Lower leg skin (tissue), 4 donors: ENCODE results near the gene UBASH3B. TPM values are rescaled to one million over a fixed set of nuclear protein-coding genes. Genes with fewer than 3 reads are reported as not detected.

Experiments
- DNase-seq, 2 donors: peaks; one replicate each; pipeline ENCODE4 v3.0.0-alpha.2; 2019; ENCODE audit warnings: low spot score in 2 of 2
- H3K4me3 ChIP-seq: fragments of 200-600 bp; sonication (generic); 2 replicates; pipeline ENCODE4 v1.5.1; 2017; ENCODE audit warnings: mild to moderate bottlenecking, low read depth; ENCODE audit not compliant: poor library complexity, severe bottlenecking
- CTCF ChIP-seq, 3 donors: fragments of 450-650 bp; IDR thresholded peaks; one replicate each; pipeline ENCODE4 v1.5.1; 2016; ENCODE audit warnings: antibody characterized with exemption in 3 of 3, mild to moderate bottlenecking in 3 of 3, moderate library complexity in 2 of 3
- POLR2A ChIP-seq, 2 donors: fragments of 450-650 bp; IDR thresholded peaks; one replicate each; pipeline ENCODE4 v1.6.1; 2016 to 2017; ENCODE audit warnings: antibody characterized with exemption in 2 of 2, mild to moderate bottlenecking in 1 of 2, moderate library complexity in 1 of 2
- WGBS, 2 donors: methylation state at CpG; one replicate each; pipeline ENCODE4 v1.1.5; 2018; 5-methylcytosine and 5-hydroxymethylcytosine counted together
- intact Hi-C: fragments of 100-400 bp; cut with DNase I; formaldehyde crosslinking; loops from one replicate; pipeline ENCODE4 v1.15.0; 2023; ENCODE audit warnings: low total_unique reads
- total RNA-seq, 4 donors: library from RNA; depleted of rRNA; stranded (reverse); fragments of >200 nt; gene quantifications; one replicate each; pipeline ENCODE4 v1.1.0, GENCODE V29; 2016

The UBASH3B gene
- total RNA-seq, 4 donors from 2014 or later = 14.2 to 58.4 (median 35.6) TPM

GRCh38 chr11:122780296-122780949, 124.9 kb downstream of the UBASH3B start:
- intact Hi-C loops = loop anchor here (5.0 kb wide), 1 partner anchor 198 kb away; no protein-coding TSS in a partner anchor
- no peak for TF ChIP-seq POLR2A (IDR thresholded peaks at IDR 0.05)
- no peak for DNase-seq
- H3K4me3 ChIP-seq = no peak overlapping the region
- WGBS, 2 donors = 89% methylated on average over 10 of the region's 10 CpGs

GRCh38 chr11:122781378-122782195, 126.1 kb downstream of the UBASH3B start:
- 17 to 19% methylated on average over 12 of the region's 12 CpGs for WGBS, 2 donors
- peak in 2 of 3 donors; percentile 26 to 67 for TF ChIP-seq CTCF (IDR thresholded peaks at IDR 0.05)
- TF ChIP-seq POLR2A (IDR thresholded peaks at IDR 0.05) = no peak
- intact Hi-C loops = loop anchor here (5.0 kb wide), 1 partner anchor 199 kb away; no protein-coding TSS in a partner anchor
- DNase-seq = peak; percentile 86 to 97
- no peak overlapping the region for H3K4me3 ChIP-seq

GRCh38 chr11:122782222-122782621, 126.7 kb downstream of the UBASH3B start:
- 84 to 93% methylated on average over 2 of the region's 2 CpGs for WGBS, 2 donors
- intact Hi-C loops = loop anchor here (5.0 kb wide), 1 partner anchor 200 kb away; no protein-coding TSS in a partner anchor
- DNase-seq = no peak
- no peak overlapping the region for H3K4me3 ChIP-seq
- TF ChIP-seq POLR2A (IDR thresholded peaks at IDR 0.05) (no peak), CTCF (IDR thresholded peaks at IDR 0.05) (no peak)

- no peak for TF ChIP-seq POLR2A (IDR thresholded peaks at IDR 0.05)
- DNase-seq = peak in 1 of 2 donors; percentile 63
- H3K4me3 ChIP-seq = no peak overlapping the region
- intact Hi-C loops = loop anchor here (5.0 kb wide), 1 partner anchor 202 kb away; no protein-coding TSS in a partner anchor
- WGBS, 2 donors = 50 to 81% methylated on average over 5 of the region's 5 CpGs
Measured at GRCh38 chr11:122784325-122784955, 128.9 kb downstream of the UBASH3B start.

DNA sequence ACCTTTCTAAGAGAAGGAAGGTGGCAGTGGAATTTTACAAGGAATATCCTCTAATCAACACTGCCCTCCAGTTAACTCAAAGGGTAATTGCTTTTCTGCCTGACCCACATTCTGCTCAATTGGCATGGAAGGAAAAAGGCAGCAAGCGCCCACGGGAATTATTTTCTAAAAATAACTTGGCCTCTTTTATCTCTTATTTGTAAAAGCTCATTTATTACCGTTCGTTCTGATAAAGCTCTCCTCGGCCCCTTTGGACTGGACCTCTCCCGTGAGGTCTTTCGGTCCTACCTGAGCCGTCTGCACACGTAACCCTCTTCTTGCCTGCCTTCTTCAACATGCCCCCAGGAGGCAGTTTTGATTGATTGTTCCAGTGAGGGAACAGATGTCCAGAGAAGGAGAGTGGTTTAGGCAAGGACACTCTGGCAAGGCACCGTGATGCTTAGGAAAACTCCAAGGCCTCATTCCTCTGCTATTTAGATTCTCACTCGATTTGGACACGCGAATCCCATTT, 129.6 kb downstream of the UBASH3B start:
- DNase-seq = no peak
- WGBS, 2 donors = 65 to 73% methylated on average over 13 of the region's 13 CpGs
- no peak overlapping the region for H3K4me3 ChIP-seq
- intact Hi-C loops = no loop called here
- TF ChIP-seq CTCF (IDR thresholded peaks at IDR 0.05) = no peak
- no peak for TF ChIP-seq POLR2A (IDR thresholded peaks at IDR 0.05)

DNA sequence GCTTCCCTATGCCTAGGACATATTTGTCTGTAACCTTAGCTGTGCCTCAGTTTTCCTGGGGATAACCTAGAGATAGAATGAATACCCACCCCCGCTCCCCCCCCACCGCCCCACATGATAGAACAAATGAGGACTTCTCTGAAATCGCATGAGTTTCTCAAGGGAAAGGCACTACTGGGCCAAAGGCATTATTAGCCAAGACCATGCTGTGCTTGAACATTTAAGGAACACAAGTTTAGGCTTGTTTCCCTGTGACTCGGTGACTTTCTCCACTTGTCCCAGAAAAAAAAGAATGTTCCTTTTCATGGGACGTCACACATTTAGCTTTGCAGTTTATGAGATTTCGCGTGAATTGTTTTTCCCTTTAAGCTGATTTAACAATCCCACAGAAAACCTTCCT, 131.4 kb downstream of the UBASH3B start:
- no peak for TF ChIP-seq CTCF (IDR thresholded peaks at IDR 0.05)
- TF ChIP-seq POLR2A (IDR thresholded peaks at IDR 0.05) = no peak
- intact Hi-C loops = no loop called here
- no peak overlapping the region for H3K4me3 ChIP-seq
- WGBS, 2 donors = 70 to 85% methylated on average over 7 of the region's 7 CpGs
- DNase-seq = no peak
